Measurements from ENCODE around the gene CTSV.

DNA sequence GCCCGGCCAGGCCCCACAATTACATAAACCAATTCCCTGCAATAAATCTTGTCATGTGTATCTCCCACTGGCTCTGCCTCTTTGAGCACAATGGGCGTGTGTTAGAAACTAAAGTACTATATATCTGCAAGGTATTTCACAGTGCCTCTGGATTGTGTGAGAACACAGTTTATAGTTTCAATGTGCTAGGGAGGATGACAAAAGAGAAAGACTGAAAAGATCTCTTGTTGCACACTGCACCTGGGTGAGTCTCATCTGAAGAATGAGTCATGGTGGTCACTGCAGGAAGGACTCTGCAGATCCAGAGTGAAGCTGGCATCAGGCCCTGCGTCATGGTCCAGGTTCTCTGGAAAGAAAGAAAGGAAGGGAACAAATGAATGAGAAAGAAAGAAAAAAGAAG is 20.7 kb upstream of the CTSV start:
- no peak for TF ChIP-seq POLR2A (IDR thresholded peaks at IDR 0.05)
- TF ChIP-seq, protein P1, sequence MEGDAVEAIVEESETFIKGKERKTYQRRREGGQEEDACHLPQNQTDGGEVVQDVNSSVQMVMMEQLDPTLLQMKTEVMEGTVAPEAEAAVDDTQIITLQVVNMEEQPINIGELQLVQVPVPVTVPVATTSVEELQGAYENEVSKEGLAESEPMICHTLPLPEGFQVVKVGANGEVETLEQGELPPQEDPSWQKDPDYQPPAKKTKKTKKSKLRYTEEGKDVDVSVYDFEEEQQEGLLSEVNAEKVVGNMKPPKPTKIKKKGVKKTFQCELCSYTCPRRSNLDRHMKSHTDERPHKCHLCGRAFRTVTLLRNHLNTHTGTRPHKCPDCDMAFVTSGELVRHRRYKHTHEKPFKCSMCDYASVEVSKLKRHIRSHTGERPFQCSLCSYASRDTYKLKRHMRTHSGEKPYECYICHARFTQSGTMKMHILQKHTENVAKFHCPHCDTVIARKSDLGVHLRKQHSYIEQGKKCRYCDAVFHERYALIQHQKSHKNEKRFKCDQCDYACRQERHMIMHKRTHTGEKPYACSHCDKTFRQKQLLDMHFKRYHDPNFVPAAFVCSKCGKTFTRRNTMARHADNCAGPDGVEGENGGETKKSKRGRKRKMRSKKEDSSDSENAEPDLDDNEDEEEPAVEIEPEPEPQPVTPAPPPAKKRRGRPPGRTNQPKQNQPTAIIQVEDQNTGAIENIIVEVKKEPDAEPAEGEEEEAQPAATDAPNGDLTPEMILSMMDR (IDR thresholded peaks at IDR 0.05 in 8 of 11, conservative IDR thresholded peaks at IDR 0.05 in 3 of 11) = no peak
